HT-29 (cell line): ENCODE data around the gene HRAS. TPM values are rescaled to one million over a fixed set of nuclear protein-coding genes. Genes with fewer than 3 reads are reported as not detected.

Experiments used
- DNase-seq: peaks from one replicate; pipeline ENCODE4 v3.0.0-alpha.2; 2015; ENCODE audit warnings: low spot score
- total RNA-seq: library from RNA; depleted of rRNA; stranded (reverse); fragments of >200 nt; shearing (Covaris generic); gene quantifications from 2 replicates; pipeline ENCODE4 v1.2.3, GENCODE V29; 2014

The HRAS gene
- total RNA-seq, 1 experiment from 2014 or later = 259 TPM

- no peak for DNase-seq
Measured at GRCh38 chr11:514606-515005, 20.8 kb downstream of the HRAS start.

- no peak for DNase-seq
Measured at GRCh38 chr11:512761-513595, 22.4 kb downstream of the HRAS start.

DNA sequence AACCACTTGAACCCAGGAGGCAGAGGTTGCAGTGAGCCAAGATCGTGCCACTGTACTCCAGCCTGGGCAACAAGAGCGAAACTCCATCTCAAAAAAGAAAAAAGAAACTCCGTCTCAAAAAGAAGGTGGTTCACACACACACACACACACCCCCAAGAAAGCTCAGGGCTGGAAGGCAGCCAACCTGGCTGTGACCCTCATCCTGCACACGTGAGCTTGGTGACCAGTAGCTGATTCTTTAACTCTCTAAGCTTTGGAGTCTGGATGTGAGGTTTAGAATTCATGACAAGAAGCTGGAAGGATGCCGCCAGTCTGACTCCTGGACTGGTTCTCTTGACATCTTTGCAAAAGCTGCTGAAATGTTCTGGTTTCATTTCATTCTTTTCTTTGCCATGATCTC, 26.4 kb downstream of the HRAS start:
- DNase-seq = no peak

GRCh38 chr11:507727-508515, 27.5 kb downstream of the HRAS start:
- no peak for DNase-seq

- DNase-seq = peak; percentile 91
Measured at GRCh38 chr11:506995-507726, 28.2 kb downstream of the HRAS start, which contains the start of gene RNH1. Gene RNH1, minus strand, starts transcription at chr11:507242. Its CDS starts 5,080 bp downstream, at chr11:502162.

DNA sequence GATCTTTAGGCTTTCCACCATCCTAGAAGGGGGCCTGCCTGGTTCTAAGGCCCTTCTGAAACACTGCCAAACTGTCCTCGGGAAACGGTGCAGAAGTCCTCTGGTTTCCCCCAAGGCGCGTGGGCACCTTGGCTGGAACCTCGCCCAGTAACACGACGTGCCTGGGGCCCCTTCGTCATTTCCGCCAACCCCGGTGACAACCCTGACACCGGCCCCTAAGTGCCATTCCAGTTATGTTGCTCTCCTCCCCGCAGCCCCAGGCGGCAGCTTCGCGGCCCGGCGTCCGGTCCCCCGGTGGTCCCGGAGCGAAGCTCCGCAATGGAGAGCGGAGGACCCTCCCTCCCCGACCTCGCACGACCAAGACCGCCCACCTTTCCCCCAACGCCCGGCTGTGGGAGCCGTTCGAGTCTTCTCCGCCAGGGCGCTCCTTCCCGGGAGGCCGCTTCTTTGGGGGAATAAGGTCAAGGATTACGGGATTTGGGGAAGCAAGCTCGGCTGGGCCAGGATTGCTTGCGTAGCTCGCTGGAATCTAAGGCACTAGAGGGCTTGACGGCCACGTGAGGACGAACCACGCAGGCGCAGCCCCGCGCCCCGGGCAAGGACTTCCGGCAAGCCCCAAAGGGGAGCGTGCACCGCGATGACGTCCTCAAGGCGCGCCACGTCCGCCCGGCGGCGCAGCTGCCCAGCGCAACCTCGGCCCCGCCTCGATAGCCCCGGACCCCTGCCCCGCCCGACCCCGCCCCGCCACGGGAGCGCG, 29.0 kb downstream of the HRAS start:
- peak; percentile 98 for DNase-seq

- DNase-seq = no peak
Measured at GRCh38 chr11:504994-505344, 30.4 kb downstream of the HRAS start.

DNA sequence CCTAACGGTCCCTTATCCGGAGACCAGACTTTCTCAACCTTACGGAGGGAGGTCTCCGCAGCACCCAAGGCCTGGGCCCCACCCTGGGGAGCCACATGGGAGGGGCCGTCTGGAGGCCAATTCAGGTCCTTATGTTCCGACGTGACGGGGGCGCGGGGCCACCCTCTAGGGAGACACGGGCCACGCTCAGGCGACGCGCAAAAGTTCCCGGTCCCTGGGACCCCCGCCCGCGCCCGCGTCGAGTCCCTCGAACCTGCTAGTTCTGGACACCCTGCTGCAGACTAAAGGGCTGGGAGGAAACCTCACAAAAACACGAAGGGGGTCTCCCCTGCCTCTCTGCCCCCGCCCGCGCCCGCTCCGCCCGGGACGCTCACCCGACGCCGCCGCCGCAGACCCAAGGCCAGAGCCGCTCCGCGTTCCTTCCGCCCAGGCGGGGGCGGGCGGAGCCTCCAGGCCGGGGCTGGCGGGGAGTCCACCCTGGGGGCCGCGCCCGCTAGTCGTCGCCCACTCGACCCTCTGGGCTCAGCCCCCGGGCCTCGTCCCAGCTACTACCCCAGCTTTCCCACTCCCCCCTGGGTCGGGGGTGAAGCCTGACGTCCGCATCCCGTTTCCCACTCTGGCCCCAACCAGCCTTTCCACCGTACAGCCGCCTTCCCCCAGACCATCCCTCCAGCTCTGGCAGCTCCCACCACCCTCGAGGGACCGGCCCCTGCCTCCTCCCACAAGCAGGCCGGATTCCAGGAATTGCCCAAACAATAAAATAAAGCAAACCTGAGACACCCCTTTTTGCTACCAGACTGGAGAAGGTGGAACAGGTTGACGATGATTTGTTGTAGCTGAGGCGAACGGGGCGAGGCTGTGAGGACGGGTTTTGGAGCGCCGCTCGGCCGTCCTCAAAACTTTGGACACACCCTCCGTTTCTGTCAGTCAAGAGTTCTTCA, 31.1 kb downstream of the HRAS start:
- DNase-seq = no peak

GRCh38 chr11:503179-503981, 32.0 kb downstream of the HRAS start:
- DNase-seq = no peak

DNA sequence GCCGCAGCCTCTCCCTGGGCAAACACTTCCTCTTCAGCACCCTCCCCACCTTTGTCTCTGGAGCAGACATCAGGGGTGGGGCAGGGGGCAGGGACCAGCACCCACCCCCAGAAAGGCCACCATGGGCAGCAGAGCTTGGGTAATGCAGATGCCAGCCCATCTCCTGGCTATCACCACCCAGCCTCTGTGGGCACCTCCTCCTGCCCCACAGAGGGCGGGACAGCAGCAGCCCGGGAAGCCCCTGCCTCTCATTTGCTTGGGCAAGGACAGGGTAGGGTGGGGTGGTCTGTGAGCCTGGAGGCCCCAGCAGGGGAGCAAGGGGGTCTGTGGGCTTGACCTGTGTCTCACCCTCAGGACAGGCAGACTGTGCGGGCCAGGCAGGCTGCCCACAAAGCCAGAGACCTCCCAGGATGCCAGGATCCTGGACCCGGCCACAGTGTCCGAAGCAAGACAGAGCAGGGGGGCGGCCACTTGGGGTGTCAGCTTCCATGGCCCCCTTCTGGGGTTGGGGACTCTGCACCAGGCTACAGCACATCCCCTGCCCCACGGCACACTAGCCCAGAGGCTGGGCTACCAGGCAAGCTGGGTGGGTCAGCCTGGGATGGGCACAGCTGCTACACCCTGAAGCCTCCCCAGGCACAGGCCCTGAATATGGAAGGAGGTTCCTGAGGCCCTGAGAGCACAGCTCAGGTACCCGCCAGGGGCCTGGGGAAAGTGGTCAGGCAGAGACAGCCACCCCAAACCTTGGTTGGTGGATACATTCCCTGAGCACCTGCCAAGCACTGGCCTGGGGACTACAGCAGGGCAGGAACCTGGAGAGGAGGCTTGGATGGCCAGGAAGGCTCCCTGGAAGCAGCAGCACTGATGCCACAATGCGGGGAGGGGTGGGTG, 32.8 kb downstream of the HRAS start:
- DNase-seq = peak; percentile 38

GRCh38 chr11:501683-502287, 33.6 kb downstream of the HRAS start:
- no peak for DNase-seq

GRCh38 chr11:501001-501682, 34.2 kb downstream of the HRAS start:
- no peak for DNase-seq

- DNase-seq = no peak
Measured at GRCh38 chr11:499201-500076, 35.9 kb downstream of the HRAS start.

DNA sequence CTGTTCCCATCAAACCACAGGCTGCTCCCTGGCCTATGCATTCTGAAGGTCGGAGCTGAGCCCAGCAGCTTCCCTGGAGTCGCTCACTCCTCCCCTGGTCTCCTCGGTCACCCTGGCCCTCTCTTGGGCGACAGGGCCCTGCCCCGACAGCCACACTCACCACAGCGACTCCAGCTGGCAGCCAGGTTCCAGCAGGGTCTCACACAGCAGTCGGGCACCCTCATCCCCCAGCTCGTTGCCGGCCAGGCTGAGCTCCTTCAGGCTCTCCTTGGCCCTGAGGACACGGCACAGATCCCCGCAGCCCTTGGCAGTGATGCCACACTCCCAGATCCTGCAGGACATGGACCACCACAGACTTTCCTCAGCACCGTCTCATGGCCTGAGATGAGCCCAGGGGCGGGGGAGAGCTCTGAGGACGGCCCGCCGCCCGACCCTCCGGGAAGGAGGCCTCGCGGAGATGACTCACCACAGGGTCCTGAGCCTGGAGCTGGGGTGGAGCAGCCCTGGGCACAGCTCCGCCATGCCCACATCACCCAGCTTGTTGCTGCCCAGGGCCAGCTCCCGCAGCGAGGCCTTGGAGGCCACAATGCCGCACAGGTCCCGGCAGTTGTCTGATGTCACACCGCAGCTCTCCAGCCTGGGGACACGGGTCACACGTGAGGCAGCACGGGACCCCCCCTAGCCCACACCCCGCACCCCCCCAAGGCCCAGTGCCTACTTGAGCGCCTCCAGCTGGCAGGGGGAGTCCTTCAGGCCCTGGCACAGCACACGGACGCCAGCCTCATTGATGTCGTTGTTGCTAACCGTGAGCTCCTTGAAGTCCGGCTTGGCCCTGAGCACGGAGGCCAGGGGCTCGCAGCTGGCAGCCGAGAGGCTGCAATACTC, 36.8 kb downstream of the HRAS start:
- DNase-seq = no peak

GRCh38 chr11:497565-498296, 37.6 kb downstream of the HRAS start:
- no peak for DNase-seq
